RWPE2 (cell line): ENCODE data around the gene SUPT3H.

Experiments
- ATAC-seq: fragments of 200-7000 bp; cut with Tn5 transposase; 3 replicates; pipeline ENCODE4 v1.9.1; 2021; ENCODE audit warnings: low read depth
- DNase-seq: peaks from one replicate; pipeline ENCODE4 v3.0.0-alpha.2; 2020; ENCODE audit warnings: low spot score
- H3K27ac ChIP-seq: fragments of 450-650 bp; 2 replicates; pipeline ENCODE4 v1.5.1; 2017; ENCODE audit warnings: mild to moderate bottlenecking; ENCODE audit not compliant: poor library complexity, severe bottlenecking
- H3K27me3 ChIP-seq: fragments of 250-450 bp; sonication (Bioruptor Pico); 2 replicates; pipeline ENCODE4 v1.5.1; 2021; ENCODE audit warnings: mild to moderate bottlenecking, moderate library complexity; ENCODE audit not compliant: insufficient read depth, poor library complexity, severe bottlenecking
- H3K36me3 ChIP-seq: fragments of 250-450 bp; sonication (Bioruptor Pico); 2 replicates; pipeline ENCODE4 v1.5.1; 2020; ENCODE audit warnings: low read depth, mild to moderate bottlenecking, moderate library complexity
- H3K4me1 ChIP-seq: fragments of 250-450 bp; sonication (Bioruptor Pico); 2 replicates; pipeline ENCODE4 v1.5.1; 2021; ENCODE audit warnings: mild to moderate bottlenecking, moderate library complexity; ENCODE audit not compliant: insufficient read depth, poor library complexity, severe bottlenecking
- H3K4me3 ChIP-seq: fragments of 250-450 bp; sonication (Bioruptor Pico); 2 replicates; pipeline ENCODE4 v1.5.1; 2021; ENCODE audit warnings: mild to moderate bottlenecking, moderate library complexity; ENCODE audit not compliant: severe bottlenecking
- H3K9me3 ChIP-seq: fragments of 250-450 bp; sonication (Bioruptor Pico); 2 replicates; pipeline ENCODE4 v1.5.1; 2021; ENCODE audit warnings: mild to moderate bottlenecking, moderate library complexity; ENCODE audit not compliant: severe bottlenecking
- TF ChIP-seq, protein P1 (sequence below): fragments of 450-650 bp; IDR thresholded peaks from one replicate; pipeline ENCODE4 v1.5.1; 2017; ENCODE audit warnings: mild to moderate bottlenecking, moderate library complexity; ENCODE audit not compliant: poor library complexity, severe bottlenecking

Gene SUPT3H

DNA sequence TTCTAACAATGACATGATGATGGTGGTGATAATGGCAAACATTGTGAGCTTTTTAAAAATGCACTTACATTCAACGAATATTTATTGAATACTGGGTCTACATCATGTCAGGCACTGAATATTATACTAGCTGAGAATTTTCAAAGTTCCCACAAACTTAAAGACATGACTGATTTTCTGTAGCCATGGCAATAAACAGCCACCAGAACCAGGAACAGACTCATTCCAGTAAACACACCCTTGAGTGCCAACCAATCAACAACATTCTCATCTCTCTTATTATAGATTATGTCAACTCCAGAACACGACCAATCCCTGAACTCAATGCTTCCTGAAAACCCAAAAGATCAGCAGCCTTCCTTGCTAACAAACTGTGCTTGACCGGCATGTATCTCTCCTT lies 262.0 kb downstream of the SUPT3H start:
- peaks cover 19% of the 10 kb centered on the region for H3K4me1 ChIP-seq
- H3K36me3 ChIP-seq: no peaks in the 10 kb centered on the region
- H3K27ac ChIP-seq: no peak overlapping the region
- ATAC-seq (no peak), DNase-seq (no peak)
- H3K9me3 ChIP-seq: no peaks in the 10 kb centered on the region
- TF ChIP-seq, protein P1, sequence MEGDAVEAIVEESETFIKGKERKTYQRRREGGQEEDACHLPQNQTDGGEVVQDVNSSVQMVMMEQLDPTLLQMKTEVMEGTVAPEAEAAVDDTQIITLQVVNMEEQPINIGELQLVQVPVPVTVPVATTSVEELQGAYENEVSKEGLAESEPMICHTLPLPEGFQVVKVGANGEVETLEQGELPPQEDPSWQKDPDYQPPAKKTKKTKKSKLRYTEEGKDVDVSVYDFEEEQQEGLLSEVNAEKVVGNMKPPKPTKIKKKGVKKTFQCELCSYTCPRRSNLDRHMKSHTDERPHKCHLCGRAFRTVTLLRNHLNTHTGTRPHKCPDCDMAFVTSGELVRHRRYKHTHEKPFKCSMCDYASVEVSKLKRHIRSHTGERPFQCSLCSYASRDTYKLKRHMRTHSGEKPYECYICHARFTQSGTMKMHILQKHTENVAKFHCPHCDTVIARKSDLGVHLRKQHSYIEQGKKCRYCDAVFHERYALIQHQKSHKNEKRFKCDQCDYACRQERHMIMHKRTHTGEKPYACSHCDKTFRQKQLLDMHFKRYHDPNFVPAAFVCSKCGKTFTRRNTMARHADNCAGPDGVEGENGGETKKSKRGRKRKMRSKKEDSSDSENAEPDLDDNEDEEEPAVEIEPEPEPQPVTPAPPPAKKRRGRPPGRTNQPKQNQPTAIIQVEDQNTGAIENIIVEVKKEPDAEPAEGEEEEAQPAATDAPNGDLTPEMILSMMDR: no peak
- H3K27me3 ChIP-seq: no peaks in the 10 kb centered on the region
- no peak overlapping the region for H3K4me3 ChIP-seq

DNA sequence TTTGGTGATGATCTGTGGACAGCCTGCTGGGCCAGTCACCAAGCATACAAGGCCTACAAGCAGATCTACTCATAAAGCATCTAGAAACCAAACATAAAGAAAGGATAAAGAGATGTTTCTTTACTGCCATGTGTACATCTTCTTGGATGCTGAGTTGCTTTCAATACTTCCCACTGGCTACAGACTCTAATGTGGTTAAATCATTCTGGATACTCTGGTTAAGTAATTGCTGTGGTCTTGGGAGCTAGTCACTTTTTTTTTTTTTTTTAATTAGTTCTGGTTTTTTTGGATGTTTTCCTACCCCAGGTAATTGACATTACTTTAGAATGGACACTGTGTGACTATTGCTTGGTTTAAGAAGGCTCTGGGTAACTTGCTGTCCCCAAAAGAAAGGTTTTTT lies 265.0 kb downstream of the SUPT3H start:
- no peaks in the 10 kb centered on the region for H3K27me3 ChIP-seq
- no peaks in the 10 kb centered on the region for H3K9me3 ChIP-seq
- no peak overlapping the region for H3K27ac ChIP-seq
- TF ChIP-seq, protein P1: no peak
- ATAC-seq: no peak
- no peak overlapping the region for H3K4me3 ChIP-seq
- no peak for DNase-seq
- peaks cover 19% of the 10 kb centered on the region for H3K4me1 ChIP-seq
- H3K36me3 ChIP-seq: no peaks in the 10 kb centered on the region

DNA sequence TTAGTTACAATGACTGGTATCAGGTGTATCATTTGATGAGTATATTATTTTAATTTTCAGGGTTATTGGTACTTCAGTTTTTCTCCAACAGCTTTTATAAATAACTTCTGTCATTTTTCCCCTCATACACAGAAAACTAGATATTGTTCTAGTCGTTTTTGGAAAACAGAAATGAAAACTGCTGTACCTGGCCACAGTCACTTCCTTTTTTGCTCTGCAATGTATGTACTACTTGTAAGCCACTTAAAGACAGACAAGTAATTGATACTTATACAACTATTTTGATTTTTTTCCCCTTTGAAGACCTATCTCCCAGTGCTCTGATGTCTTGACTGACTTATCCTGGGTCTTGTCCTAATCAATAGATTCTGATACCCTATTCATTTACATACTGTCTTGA lies 268.2 kb downstream of the SUPT3H start:
- no peaks in the 10 kb centered on the region for H3K36me3 ChIP-seq
- TF ChIP-seq, protein P1: no peak
- DNase-seq (no peak), ATAC-seq (no peak)
- H3K4me3 ChIP-seq: no peak overlapping the region
- H3K9me3 ChIP-seq: no peaks in the 10 kb centered on the region
- peaks cover 5% of the 10 kb centered on the region for H3K4me1 ChIP-seq
- H3K27me3 ChIP-seq: no peaks in the 10 kb centered on the region
- no peak overlapping the region for H3K27ac ChIP-seq

DNA sequence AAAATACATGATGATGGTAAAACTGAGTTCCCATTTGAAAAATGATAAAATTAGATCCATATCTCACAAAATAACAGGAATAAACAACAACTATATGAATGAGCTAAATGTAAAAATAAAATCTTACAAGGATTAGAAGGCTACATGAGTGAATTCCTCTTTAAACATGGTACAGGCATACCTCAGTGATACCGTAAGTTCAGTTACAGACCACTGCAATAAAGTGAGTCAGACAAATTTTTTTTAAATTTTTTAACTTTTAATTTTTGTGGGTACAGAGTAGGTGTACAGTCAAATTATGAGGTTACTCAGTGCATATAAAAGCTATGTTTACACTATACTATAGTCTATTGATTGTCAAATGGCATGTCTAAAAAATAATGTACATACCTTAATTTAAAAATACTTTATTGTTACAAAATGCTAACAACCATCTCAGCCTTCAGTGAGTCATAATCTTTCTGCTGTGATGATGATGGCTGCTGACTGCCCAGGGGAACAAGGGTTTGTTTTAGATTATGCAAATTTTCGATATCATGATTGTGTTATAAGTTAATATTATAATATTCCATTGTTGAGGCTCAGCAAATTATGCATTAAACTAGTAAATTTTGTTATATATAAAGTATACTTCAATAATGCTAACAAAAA lies 272.4 kb downstream of the SUPT3H start:
- no peaks in the 10 kb centered on the region for H3K4me1 ChIP-seq
- DNase-seq (no peak), ATAC-seq (no peak)

DNA sequence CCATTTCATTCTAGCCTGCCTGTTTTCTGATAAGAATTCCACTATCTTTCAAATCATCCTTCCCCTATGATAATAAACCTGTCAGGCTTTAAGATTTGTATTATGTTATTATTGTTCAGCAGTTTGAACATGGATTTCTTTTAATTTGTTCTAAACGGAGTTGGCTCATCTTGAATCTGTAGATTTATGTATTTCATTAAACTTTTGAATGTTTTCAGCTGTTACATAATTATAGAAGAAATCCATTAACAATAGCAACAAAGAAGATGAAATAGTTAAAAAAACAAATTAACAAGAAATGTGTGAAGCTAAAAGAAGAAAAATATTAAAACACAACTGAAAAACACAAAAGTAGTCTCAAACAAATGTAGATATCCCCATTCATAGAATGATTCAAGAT lies 273.3 kb downstream of the SUPT3H start:
- DNase-seq: no peak

More for the DNA sequence above, 272.4 kb downstream of the SUPT3H start:
- Histone ChIP-seq H3K27me3 (no peaks in the 10 kb centered on the region), H3K36me3 (no peaks in the 10 kb centered on the region), H3K4me3 (no peak overlapping the region), H3K27ac (no peak overlapping the region), H3K9me3 (no peaks in the 10 kb centered on the region)
- TF ChIP-seq, protein P1: no peak

More for the DNA sequence above, 273.3 kb downstream of the SUPT3H start:
- H3K27me3 ChIP-seq: no peaks in the 10 kb centered on the region
- H3K9me3 ChIP-seq: no peaks in the 10 kb centered on the region
- H3K27ac ChIP-seq: no peak overlapping the region
- TF ChIP-seq, protein P1: no peak
- no peaks in the 10 kb centered on the region for H3K4me1 ChIP-seq
- H3K4me3 ChIP-seq: no peak overlapping the region
- no peak for ATAC-seq
- no peaks in the 10 kb centered on the region for H3K36me3 ChIP-seq
